ENCODE measurements around the gene CTBP2.

- TF ChIP-seq, protein P1, sequence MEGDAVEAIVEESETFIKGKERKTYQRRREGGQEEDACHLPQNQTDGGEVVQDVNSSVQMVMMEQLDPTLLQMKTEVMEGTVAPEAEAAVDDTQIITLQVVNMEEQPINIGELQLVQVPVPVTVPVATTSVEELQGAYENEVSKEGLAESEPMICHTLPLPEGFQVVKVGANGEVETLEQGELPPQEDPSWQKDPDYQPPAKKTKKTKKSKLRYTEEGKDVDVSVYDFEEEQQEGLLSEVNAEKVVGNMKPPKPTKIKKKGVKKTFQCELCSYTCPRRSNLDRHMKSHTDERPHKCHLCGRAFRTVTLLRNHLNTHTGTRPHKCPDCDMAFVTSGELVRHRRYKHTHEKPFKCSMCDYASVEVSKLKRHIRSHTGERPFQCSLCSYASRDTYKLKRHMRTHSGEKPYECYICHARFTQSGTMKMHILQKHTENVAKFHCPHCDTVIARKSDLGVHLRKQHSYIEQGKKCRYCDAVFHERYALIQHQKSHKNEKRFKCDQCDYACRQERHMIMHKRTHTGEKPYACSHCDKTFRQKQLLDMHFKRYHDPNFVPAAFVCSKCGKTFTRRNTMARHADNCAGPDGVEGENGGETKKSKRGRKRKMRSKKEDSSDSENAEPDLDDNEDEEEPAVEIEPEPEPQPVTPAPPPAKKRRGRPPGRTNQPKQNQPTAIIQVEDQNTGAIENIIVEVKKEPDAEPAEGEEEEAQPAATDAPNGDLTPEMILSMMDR (optimal IDR thresholded peaks at IDR 0.05 in 1 of 3, IDR thresholded peaks at IDR 0.05 in 1 of 3, conservative IDR thresholded peaks at IDR 0.05 in 1 of 3; ENCODE audit: extremely low read depth in 1 of 3, insufficient read depth in 2 of 3, low read length in 3 of 3), result no peak
- no peak for TF ChIP-seq EZH2 (IDR thresholded peaks at IDR 0.05; ENCODE audit: low read length)
Measured at GRCh38 chr10:125023255-125023654, 137.1 kb downstream of the CTBP2 start.

Data from keratinocyte (primary cell).